Keratinocyte (primary cell): Measurements from ENCODE around the gene SPRY1. TPM values are rescaled to one million over a fixed set of nuclear protein-coding genes. Genes with fewer than 3 reads are reported as not detected.

ENCODE experiments used
- DNase-seq: peaks from one replicate; pipeline ENCODE4 v3.0.0-alpha.2; 2011; ENCODE audit warnings: low read depth, missing footprints, low spot score
- FAIRE-seq: peaks from 2 replicates; lab custom pipeline; 2011; peaks lifted over from hg19 to GRCh38; lab: Jason Lieb, UNC
- H2AFZ ChIP-seq: 2 replicates; pipeline ENCODE4 v1.6.0; 2012; ENCODE audit warnings: low read length, control low read depth, inconsistent platforms; ENCODE audit not compliant: control insufficient read depth
- H3K27ac ChIP-seq: 2 replicates; pipeline ENCODE4 v1.5.1; 2011; ENCODE audit warnings: low read length; ENCODE audit not compliant: control insufficient read depth, insufficient read depth
- H3K27me3 ChIP-seq: 3 replicates; pipeline ENCODE4 v1.6.0; 2011; ENCODE audit warnings: low read length; ENCODE audit not compliant: control insufficient read depth, insufficient read depth; ENCODE audit errors: extremely low read depth
- H3K36me3 ChIP-seq, 2 experiments: 2 replicates in 1 of 2; 3 replicates in 1 of 2; pipeline ENCODE4 v1.5.1; 2011; ENCODE audit warnings: low read length in 2 of 2, mild to moderate bottlenecking in 1 of 2; ENCODE audit not compliant: control insufficient read depth in 2 of 2, insufficient read depth in 2 of 2; ENCODE audit errors: extremely low read depth in 1 of 2
- H3K4me1 ChIP-seq: 3 replicates; pipeline ENCODE4 v1.5.1; 2011; ENCODE audit warnings: low read length; ENCODE audit not compliant: control insufficient read depth, insufficient read depth; ENCODE audit errors: extremely low read depth
- H3K4me2 ChIP-seq: 3 replicates; pipeline ENCODE4 v1.6.0; 2011; ENCODE audit warnings: low read depth, low read length; ENCODE audit not compliant: control insufficient read depth, insufficient read depth; ENCODE audit errors: extremely low read depth
- H3K4me3 ChIP-seq, 3 experiments: fragments of 200-600 bp in 1 of 3; sonication (generic) in 1 of 3; 2 replicates in 2 of 3; 3 replicates in 1 of 3; pipeline ENCODE4 v1.5.1; 2011 to 2016; ENCODE audit warnings: low read length in 3 of 3, mild to moderate bottlenecking in 3 of 3, control low read depth in 2 of 3, inconsistent platforms in 1 of 3, low read depth in 1 of 3, mixed read lengths in 1 of 3, mixed run types in 1 of 3, moderate library complexity in 1 of 3; ENCODE audit not compliant: control insufficient read depth in 2 of 3, insufficient read depth in 2 of 3; ENCODE audit errors: extremely low read depth in 1 of 3
- H3K79me2 ChIP-seq: 2 replicates; pipeline ENCODE4 v1.6.0; 2012; ENCODE audit warnings: low read length; ENCODE audit not compliant: control insufficient read depth, insufficient read depth
- H3K9ac ChIP-seq: 3 replicates; pipeline ENCODE4 v1.6.0; 2011; ENCODE audit warnings: low read length; ENCODE audit not compliant: control insufficient read depth, insufficient read depth; ENCODE audit errors: extremely low read depth
- H3K9me1 ChIP-seq: 3 replicates; pipeline ENCODE4 v1.6.0; 2011; ENCODE audit warnings: low read length; ENCODE audit not compliant: control insufficient read depth, insufficient read depth; ENCODE audit errors: extremely low read depth
- H3K9me3 ChIP-seq: 2 replicates; pipeline ENCODE4 v1.5.1; 2012; ENCODE audit warnings: low read depth, low read length; ENCODE audit not compliant: control insufficient read depth
- H4K20me1 ChIP-seq: 3 replicates; pipeline ENCODE4 v1.6.0; 2011; ENCODE audit warnings: low read length; ENCODE audit not compliant: control insufficient read depth, insufficient read depth; ENCODE audit errors: extremely low read depth
- CTCF ChIP-seq, 3 experiments: IDR thresholded peaks in 1 of 3; conservative IDR thresholded peaks in 1 of 3; optimal IDR thresholded peaks in 1 of 3; 2 replicates in 2 of 3; 3 replicates in 1 of 3; pipeline versions ENCODE3 to v1.5.1; 2011; ENCODE audit warnings: low read length in 3 of 3, mild to moderate bottlenecking in 3 of 3, moderate library complexity in 2 of 3, control low read depth in 1 of 3, inconsistent platforms in 1 of 3; ENCODE audit not compliant: insufficient read depth in 2 of 3; ENCODE audit errors: extremely low read depth in 1 of 3
- EZH2 ChIP-seq: IDR thresholded peaks from one replicate; pipeline ENCODE4 v1.6.1; 2012; ENCODE audit warnings: inconsistent platforms, mild to moderate bottlenecking, low read length, moderate library complexity
- dilution Hi-C: fragments of 300-500 bp; cut with MboI; formaldehyde crosslinking; loops from one replicate; pipeline ENCODE4 v1.7.0; 2020; ENCODE audit warnings: low sequenced_read_pairs; ENCODE audit not compliant: extremely low pct_ligation_motif_present
- polyA plus RNA-seq, 5 experiments: library from polyadenylated mRNA; depleted of rRNA in 3 of 5; stranded (reverse) in 3 of 5; stranded (forward) in 1 of 5; unstranded in 1 of 5; fragments of >200 nt; gene quantifications; 1 replicate in 1 of 5; 2 replicates in 3 of 5; 3 replicates in 1 of 5; pipeline versions ENCODE4 v1.2.1 to v1.2.3, GENCODE V29; 2011 to 2012; ENCODE audit warnings: missing spikeins in 2 of 5, low read depth in 1 of 5, low replicate concordance in 1 of 5

Gene SPRY1
- polyA plus RNA-seq, 1 donor (not counting 4 experiments of a cell fraction or from before 2014, with no cell fraction given): 3.6 TPM

- Histone ChIP-seq H3K4me3 (no peak overlapping the region), H3K4me2 (no peak overlapping the region), H3K4me1 (peaks cover 18% of the 10 kb centered on the region), H3K27me3 (no peaks in the 10 kb centered on the region), H2AFZ (no peak overlapping the region), H3K36me3 (no peaks in the 10 kb centered on the region), H3K9ac (no peak overlapping the region), H3K9me3 (no peaks in the 10 kb centered on the region), H3K27ac (no peak overlapping the region), H3K79me2 (no peaks in the 10 kb centered on the region), H3K9me1 (no peaks in the 10 kb centered on the region), H4K20me1 (no peaks in the 10 kb centered on the region)
- FAIRE-seq (no peak), DNase-seq (no peak)
- TF ChIP-seq EZH2: no peak
- TF ChIP-seq CTCF (optimal IDR thresholded peaks at IDR 0.05 in 1 of 3, IDR thresholded peaks at IDR 0.05 in 1 of 3, conservative IDR thresholded peaks at IDR 0.05 in 1 of 3; ENCODE audit: extremely low read depth in 1 of 3, insufficient read depth in 2 of 3, low read length in 3 of 3): no peak
- dilution Hi-C loops: no loop called here
Measured at GRCh38 chr4:123421937-123422781, 25.6 kb downstream of the SPRY1 start.

DNA sequence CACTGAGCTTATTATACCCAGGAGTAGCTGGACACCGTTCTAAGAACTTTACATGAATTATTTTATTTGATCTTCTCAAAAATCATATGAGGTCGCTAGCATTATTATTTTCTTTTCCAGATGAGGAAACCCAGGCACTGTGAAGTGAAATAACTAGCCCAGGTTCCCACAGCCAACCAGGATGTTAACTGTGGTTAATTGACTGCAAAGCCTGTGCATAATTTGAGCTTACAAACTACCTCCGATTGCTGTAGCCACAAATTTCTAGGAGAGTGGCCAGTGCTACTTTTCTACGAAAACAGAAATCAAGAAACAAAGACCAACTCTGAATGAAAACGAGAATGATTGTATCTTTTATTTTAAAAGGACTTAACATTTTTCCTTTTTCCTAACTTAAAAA is 27.2 kb downstream of the SPRY1 start:
- H3K79me2 ChIP-seq: no peaks in the 10 kb centered on the region
- FAIRE-seq (no peak), DNase-seq (no peak)
- no peak overlapping the region for H3K27ac ChIP-seq
- dilution Hi-C loops: no loop called here
- H3K4me3 ChIP-seq: no peak overlapping the region
- H2AFZ ChIP-seq: no peak overlapping the region
- H3K27me3 ChIP-seq: no peaks in the 10 kb centered on the region
- no peaks in the 10 kb centered on the region for H3K9me1 ChIP-seq
- no peak overlapping the region for H3K4me2 ChIP-seq
- H3K9me3 ChIP-seq: no peaks in the 10 kb centered on the region
- H3K9ac ChIP-seq: no peak overlapping the region
- no peaks in the 10 kb centered on the region for H4K20me1 ChIP-seq
- TF ChIP-seq CTCF (optimal IDR thresholded peaks at IDR 0.05 in 1 of 3, IDR thresholded peaks at IDR 0.05 in 1 of 3, conservative IDR thresholded peaks at IDR 0.05 in 1 of 3; ENCODE audit: extremely low read depth in 1 of 3, insufficient read depth in 2 of 3, low read length in 3 of 3): no peak
- no peak for TF ChIP-seq EZH2
- no peaks in the 10 kb centered on the region for H3K36me3 ChIP-seq
- H3K4me1 ChIP-seq: peaks cover 4% of the 10 kb centered on the region
